ENCODE data around the gene IGFL2.

- TF ChIP-seq CTCF (IDR thresholded peaks at IDR 0.05) (no peak), POLR2A (IDR thresholded peaks at IDR 0.05) (no peak)
Observed at GRCh38 chr19:46155237-46155636, 7.2 kb downstream of the IGFL2 start.
